ENCODE results near the gene MAGEA10.
"Not testable (repeated sequence)": the region's sequence is repeated elsewhere in the genome, so short reads cannot be mapped to it uniquely, and the experiment has no call there.

Gene MAGEA10

GRCh38 chrX:152138388-152138784, at the start of gene MAGEA10:
Gene MAGEA10, minus strand, starts transcription at chrX:152138577. Its CDS starts 2,957 bp downstream, at chrX:152135620.
- DNase-seq: peak; percentile 76

GRCh38 chrX:152177497-152178269, 39.3 kb upstream of the MAGEA10 start:
- no peak for DNase-seq

GRCh38 chrX:152177052-152177451, 38.7 kb upstream of the MAGEA10 start:
- no peak for DNase-seq

- DNase-seq: not testable (repeated sequence)
These were observed 37.5 kb upstream of the MAGEA10 start for GRCh38 chrX:152175892-152176291.

- DNase-seq: not testable (repeated sequence)
These were observed 35.5 kb upstream of the MAGEA10 start for GRCh38 chrX:152173923-152174322.

GRCh38 chrX:152170621-152171020, 32.2 kb upstream of the MAGEA10 start:
- no peak for DNase-seq

GRCh38 chrX:152165033-152165743, 26.8 kb upstream of the MAGEA10 start:
- no peak for DNase-seq

GRCh38 chrX:152157042-152157441, 18.7 kb upstream of the MAGEA10 start:
- DNase-seq: no peak

- no peak for DNase-seq
These were observed 17.5 kb upstream of the MAGEA10 start for GRCh38 chrX:152155766-152156310.

- no peak for DNase-seq
These were observed 15.7 kb upstream of the MAGEA10 start for GRCh38 chrX:152154050-152154449.

- no peak for DNase-seq
These were observed 12.9 kb upstream of the MAGEA10 start for GRCh38 chrX:152151256-152151655.

GRCh38 chrX:152149648-152150047, 11.3 kb upstream of the MAGEA10 start:
- no peak for DNase-seq

GRCh38 chrX:152139589-152139988, 1.2 kb upstream of the MAGEA10 start:
- DNase-seq: no peak

- DNase-seq: no peak
These were observed 498 bp downstream of the MAGEA10 start for GRCh38 chrX:152137771-152138387.

- no peak for DNase-seq
These were observed 2.1 kb downstream of the MAGEA10 start for GRCh38 chrX:152136312-152136711.

- no peak for DNase-seq
These were observed 6.9 kb downstream of the MAGEA10 start for GRCh38 chrX:152131525-152131924.

- DNase-seq: not testable (repeated sequence)
These were observed 9.1 kb downstream of the MAGEA10 start for GRCh38 chrX:152129069-152129844.

- no peak for DNase-seq
These were observed 21.1 kb downstream of the MAGEA10 start for GRCh38 chrX:152117305-152117704.

GRCh38 chrX:152108527-152108926, 29.9 kb downstream of the MAGEA10 start:
- DNase-seq: no peak

- DNase-seq: no peak
These were observed 34.5 kb downstream of the MAGEA10 start for GRCh38 chrX:152103866-152104265.

- no peak for DNase-seq
These were observed 52.2 kb downstream of the MAGEA10 start for GRCh38 chrX:152086141-152086540.

Data from NCI-H1694 (cell line).